ENCODE measurements around the gene DNAJC13.

DNAJC13 gene

GRCh38 chr3:132509506-132509905 lies 92.2 kb downstream of the DNAJC13 start:
- no peaks in the 10 kb centered on the region for H3K4me1 ChIP-seq (ENCODE audit: insufficient read depth, low read length)
- peaks cover 74% of the 10 kb centered on the region for H3K36me3 ChIP-seq (ENCODE audit: insufficient read depth, low read length)
- H3K27me3 ChIP-seq (ENCODE audit: insufficient read depth, low read length) = no peaks in the 10 kb centered on the region
- H3K4me3 ChIP-seq (ENCODE audit: low read length) = no peak overlapping the region
- no peaks in the 10 kb centered on the region for H3K9me3 ChIP-seq (ENCODE audit: low read length)
- no peak overlapping the region for H2AFZ ChIP-seq (ENCODE audit: low read depth, low read length)

- Histone ChIP-seq H2AFZ (ENCODE audit: low read depth, low read length) (no peak overlapping the region), H3K27me3 (ENCODE audit: insufficient read depth, low read length) (no peaks in the 10 kb centered on the region), H3K9me3 (ENCODE audit: low read length) (no peaks in the 10 kb centered on the region), H3K36me3 (ENCODE audit: insufficient read depth, low read length) (peaks cover 77% of the 10 kb centered on the region), H3K4me1 (ENCODE audit: insufficient read depth, low read length) (no peaks in the 10 kb centered on the region), H3K4me3 (ENCODE audit: low read length) (no peak overlapping the region)
Measured at GRCh38 chr3:132513057-132513456, 95.8 kb downstream of the DNAJC13 start.

GRCh38 chr3:132517311-132517710 lies 100.0 kb downstream of the DNAJC13 start:
- Histone ChIP-seq H3K4me1 (ENCODE audit: insufficient read depth, low read length) (no peaks in the 10 kb centered on the region), H3K9me3 (ENCODE audit: low read length) (no peaks in the 10 kb centered on the region), H2AFZ (ENCODE audit: low read depth, low read length) (no peak overlapping the region), H3K4me3 (ENCODE audit: low read length) (no peak overlapping the region), H3K27me3 (ENCODE audit: insufficient read depth, low read length) (no peaks in the 10 kb centered on the region), H3K36me3 (ENCODE audit: insufficient read depth, low read length) (peaks cover 71% of the 10 kb centered on the region)

- H2AFZ ChIP-seq (ENCODE audit: low read depth, low read length) = no peak overlapping the region
- H3K27me3 ChIP-seq (ENCODE audit: insufficient read depth, low read length) = no peaks in the 10 kb centered on the region
- H3K4me1 ChIP-seq (ENCODE audit: insufficient read depth, low read length) = no peaks in the 10 kb centered on the region
- H3K4me3 ChIP-seq (ENCODE audit: low read length) = no peak overlapping the region
- peaks cover 81% of the 10 kb centered on the region for H3K36me3 ChIP-seq (ENCODE audit: insufficient read depth, low read length)
- no peaks in the 10 kb centered on the region for H3K9me3 ChIP-seq (ENCODE audit: low read length)
Measured at GRCh38 chr3:132519914-132520313, 102.6 kb downstream of the DNAJC13 start.

- Histone ChIP-seq H2AFZ (ENCODE audit: low read depth, low read length) (no peak overlapping the region), H3K4me1 (ENCODE audit: insufficient read depth, low read length) (no peaks in the 10 kb centered on the region), H3K36me3 (ENCODE audit: insufficient read depth, low read length) (peaks cover 80% of the 10 kb centered on the region), H3K9me3 (ENCODE audit: low read length) (no peaks in the 10 kb centered on the region), H3K27me3 (ENCODE audit: insufficient read depth, low read length) (no peaks in the 10 kb centered on the region), H3K4me3 (ENCODE audit: low read length) (no peak overlapping the region)
Measured at GRCh38 chr3:132521901-132522300, 104.6 kb downstream of the DNAJC13 start.

GRCh38 chr3:132522353-132522752 lies 105.1 kb downstream of the DNAJC13 start:
- H3K27me3 ChIP-seq (ENCODE audit: insufficient read depth, low read length) = no peaks in the 10 kb centered on the region

GRCh38 chr3:132530624-132531023 lies 113.3 kb downstream of the DNAJC13 start:
- Histone ChIP-seq H3K4me1 (ENCODE audit: insufficient read depth, low read length) (no peaks in the 10 kb centered on the region), H3K9me3 (ENCODE audit: low read length) (no peaks in the 10 kb centered on the region), H3K27me3 (ENCODE audit: insufficient read depth, low read length) (no peaks in the 10 kb centered on the region), H2AFZ (ENCODE audit: low read depth, low read length) (no peak overlapping the region), H3K36me3 (ENCODE audit: insufficient read depth, low read length) (peaks cover 73% of the 10 kb centered on the region), H3K4me3 (ENCODE audit: low read length) (no peak overlapping the region)

More at GRCh38 chr3:132522353-132522752, 105.1 kb downstream of the DNAJC13 start:
- Histone ChIP-seq H3K4me3 (ENCODE audit: low read length) (no peak overlapping the region), H3K4me1 (ENCODE audit: insufficient read depth, low read length) (no peaks in the 10 kb centered on the region), H3K36me3 (ENCODE audit: insufficient read depth, low read length) (peaks cover 78% of the 10 kb centered on the region), H3K9me3 (ENCODE audit: low read length) (no peaks in the 10 kb centered on the region), H2AFZ (ENCODE audit: low read depth, low read length) (no peak overlapping the region)

GRCh38 chr3:132535575-132536441 lies 118.5 kb downstream of the DNAJC13 start:
- peaks cover 53% of the 10 kb centered on the region for H3K36me3 ChIP-seq (ENCODE audit: insufficient read depth, low read length)
- H3K27me3 ChIP-seq (ENCODE audit: insufficient read depth, low read length) = no peaks in the 10 kb centered on the region
- H3K4me3 ChIP-seq (ENCODE audit: low read length) = no peak overlapping the region
- no peaks in the 10 kb centered on the region for H3K4me1 ChIP-seq (ENCODE audit: insufficient read depth, low read length)
- H3K9me3 ChIP-seq (ENCODE audit: low read length) = no peaks in the 10 kb centered on the region
- H2AFZ ChIP-seq (ENCODE audit: low read depth, low read length) = no peak overlapping the region

GRCh38 chr3:132536442-132537153 lies 119.3 kb downstream of the DNAJC13 start:
- Histone ChIP-seq H3K4me3 (ENCODE audit: low read length) (no peak overlapping the region), H3K27me3 (ENCODE audit: insufficient read depth, low read length) (no peaks in the 10 kb centered on the region), H3K36me3 (ENCODE audit: insufficient read depth, low read length) (peaks cover 55% of the 10 kb centered on the region), H3K9me3 (ENCODE audit: low read length) (no peaks in the 10 kb centered on the region), H2AFZ (ENCODE audit: low read depth, low read length) (no peak overlapping the region), H3K4me1 (ENCODE audit: insufficient read depth, low read length) (no peaks in the 10 kb centered on the region)

GRCh38 chr3:132537297-132537696 lies 120.0 kb downstream of the DNAJC13 start:
- no peak overlapping the region for H2AFZ ChIP-seq (ENCODE audit: low read depth, low read length)
- H3K4me3 ChIP-seq (ENCODE audit: low read length) = no peak overlapping the region
- H3K36me3 ChIP-seq (ENCODE audit: insufficient read depth, low read length) = peaks cover 52% of the 10 kb centered on the region
- no peaks in the 10 kb centered on the region for H3K27me3 ChIP-seq (ENCODE audit: insufficient read depth, low read length)
- no peaks in the 10 kb centered on the region for H3K4me1 ChIP-seq (ENCODE audit: insufficient read depth, low read length)
- H3K9me3 ChIP-seq (ENCODE audit: low read length) = no peaks in the 10 kb centered on the region

GRCh38 chr3:132538072-132538471 lies 120.8 kb downstream of the DNAJC13 start:
- no peaks in the 10 kb centered on the region for H3K9me3 ChIP-seq (ENCODE audit: low read length)
- peaks cover 7% of the 10 kb centered on the region for H3K4me1 ChIP-seq (ENCODE audit: insufficient read depth, low read length)
- H3K4me3 ChIP-seq (ENCODE audit: low read length) = no peak overlapping the region
- H2AFZ ChIP-seq (ENCODE audit: low read depth, low read length) = no peak overlapping the region
- H3K36me3 ChIP-seq (ENCODE audit: insufficient read depth, low read length) = peaks cover 49% of the 10 kb centered on the region
- no peaks in the 10 kb centered on the region for H3K27me3 ChIP-seq (ENCODE audit: insufficient read depth, low read length)

- Histone ChIP-seq H3K4me1 (ENCODE audit: insufficient read depth, low read length) (peaks cover 9% of the 10 kb centered on the region), H3K27me3 (ENCODE audit: insufficient read depth, low read length) (no peaks in the 10 kb centered on the region), H3K36me3 (ENCODE audit: insufficient read depth, low read length) (peaks cover 36% of the 10 kb centered on the region), H3K9me3 (ENCODE audit: low read length) (no peaks in the 10 kb centered on the region), H2AFZ (ENCODE audit: low read depth, low read length) (no peak overlapping the region), H3K4me3 (ENCODE audit: low read length) (no peak overlapping the region)
Measured at GRCh38 chr3:132539681-132540080, 122.4 kb downstream of the DNAJC13 start.

- H3K36me3 ChIP-seq (ENCODE audit: insufficient read depth, low read length) = peaks cover 27% of the 10 kb centered on the region
- H3K4me3 ChIP-seq (ENCODE audit: low read length) = no peak overlapping the region
- H3K4me1 ChIP-seq (ENCODE audit: insufficient read depth, low read length) = peaks cover 9% of the 10 kb centered on the region
- H2AFZ ChIP-seq (ENCODE audit: low read depth, low read length) = no peak overlapping the region
- H3K27me3 ChIP-seq (ENCODE audit: insufficient read depth, low read length) = no peaks in the 10 kb centered on the region
- H3K9me3 ChIP-seq (ENCODE audit: low read length) = no peaks in the 10 kb centered on the region
Measured at GRCh38 chr3:132542577-132542976, 125.3 kb downstream of the DNAJC13 start.
